GM18909 (cell line): ENCODE results near the gene KRT78.
"Not testable (repeated sequence)": the region's sequence is repeated elsewhere in the genome, so short reads cannot be mapped to it uniquely, and the experiment has no call there.

Source experiments
- ATAC-seq: cut with Tn5 transposase; IDR thresholded peaks from one replicate; pipeline ENCODE4 v1.9.1; 2021; ENCODE audit warnings: mild to moderate bottlenecking; ENCODE audit not compliant: unreplicated experiment, poor library complexity

KRT78 gene

DNA sequence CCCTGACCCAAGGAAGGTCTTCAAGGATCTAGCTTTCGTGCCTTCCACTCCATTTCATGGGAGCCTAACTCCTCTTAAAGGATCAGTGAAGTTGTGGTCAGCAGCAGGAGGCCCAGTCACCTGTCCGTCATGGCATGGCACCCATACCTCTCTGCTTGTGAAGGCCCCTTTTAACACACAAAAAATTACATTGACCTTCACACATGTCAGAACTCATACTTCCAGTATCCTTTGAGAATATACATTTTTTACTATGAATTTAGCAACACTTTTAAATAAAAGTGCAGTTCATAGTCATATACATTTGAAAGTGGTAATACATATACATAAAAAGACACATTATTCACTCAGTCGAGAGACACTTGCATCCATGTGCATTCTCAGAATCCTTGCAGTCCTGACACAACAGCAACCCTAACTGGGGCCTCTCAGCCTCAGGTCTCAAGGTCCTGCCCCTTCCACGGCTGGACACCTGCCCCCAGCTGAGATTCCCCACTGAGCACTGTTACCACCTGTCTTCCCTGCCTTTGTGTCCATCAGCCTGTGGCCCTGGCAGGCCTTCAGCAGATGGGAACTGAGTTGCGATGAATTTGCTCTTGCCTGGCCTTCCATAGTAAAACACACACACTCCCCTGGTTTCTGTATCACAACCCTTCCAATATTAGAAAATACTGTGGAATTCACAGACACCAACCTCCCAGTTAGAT, 49.1 kb downstream of the KRT78 start:
- ATAC-seq = no peak

DNA sequence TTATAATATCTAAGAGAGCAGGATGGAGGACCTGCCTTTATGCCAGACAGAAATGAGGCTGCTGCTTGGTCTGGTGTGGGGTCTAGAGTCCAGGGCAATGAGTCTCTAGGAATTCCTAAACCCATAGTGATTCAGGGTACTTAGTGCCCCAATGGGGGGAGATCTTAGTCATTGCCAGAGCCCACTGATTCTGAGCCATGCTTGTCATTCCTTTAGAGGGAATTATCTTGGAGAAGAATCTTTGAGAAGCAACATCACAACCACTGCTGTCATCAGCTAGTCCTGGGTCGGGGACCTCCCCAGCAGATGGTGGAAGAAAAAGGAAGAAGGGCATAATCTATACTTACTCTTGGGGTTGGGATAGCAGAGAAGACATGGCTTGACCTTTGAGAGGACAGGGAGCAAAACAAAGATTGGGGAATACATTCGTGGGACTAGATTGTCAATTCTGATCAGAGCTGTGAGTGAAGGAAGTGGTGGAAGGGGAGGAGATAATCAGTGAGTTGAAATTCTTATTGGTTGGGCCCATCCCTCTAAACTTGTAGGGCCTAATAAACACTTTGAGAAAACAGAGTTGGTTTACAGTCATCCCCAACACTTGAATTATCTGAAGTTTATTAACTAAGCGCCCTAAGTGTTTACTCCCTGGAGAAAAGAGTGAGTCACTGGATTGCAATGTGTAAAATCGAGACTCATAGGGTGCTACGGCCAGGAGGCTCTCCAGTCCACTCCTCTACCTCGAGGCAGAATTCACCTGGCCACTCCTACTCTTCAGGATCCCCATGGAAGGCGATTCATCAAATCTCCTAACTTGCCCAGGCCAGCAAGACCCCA, 49.9 kb downstream of the KRT78 start:
- ATAC-seq = no peak

DNA sequence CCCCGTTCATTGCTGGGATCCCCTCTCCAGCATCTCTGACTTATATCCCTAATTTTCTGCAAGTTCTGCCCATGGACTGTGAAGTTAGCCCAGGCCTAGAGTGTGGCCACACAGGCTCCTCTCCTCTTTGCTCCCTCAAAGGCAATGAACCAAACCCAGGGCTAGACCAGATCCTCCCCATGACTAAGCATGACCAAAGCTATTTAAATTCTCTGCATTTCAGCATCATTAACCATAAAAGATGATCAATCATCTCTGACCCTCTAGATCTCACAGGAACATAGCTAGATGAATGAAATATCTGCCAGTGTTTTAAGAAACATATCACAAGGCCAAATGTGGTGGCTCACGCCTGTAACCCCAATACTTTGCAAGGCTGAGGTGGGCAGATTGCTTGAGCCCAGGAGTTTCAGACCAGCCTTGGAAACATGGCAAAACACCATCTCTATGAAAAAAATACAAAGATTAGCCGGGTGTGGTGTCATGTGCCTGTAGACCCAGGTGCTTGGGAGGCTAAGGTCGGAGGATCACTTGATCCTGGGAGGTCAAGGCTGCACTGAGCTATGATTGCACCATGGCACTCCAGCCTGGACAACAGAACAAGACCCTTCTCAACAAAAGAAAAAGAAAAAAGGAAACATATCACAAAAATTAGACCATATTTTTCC, 50.7 kb downstream of the KRT78 start:
- no peak for ATAC-seq

DNA sequence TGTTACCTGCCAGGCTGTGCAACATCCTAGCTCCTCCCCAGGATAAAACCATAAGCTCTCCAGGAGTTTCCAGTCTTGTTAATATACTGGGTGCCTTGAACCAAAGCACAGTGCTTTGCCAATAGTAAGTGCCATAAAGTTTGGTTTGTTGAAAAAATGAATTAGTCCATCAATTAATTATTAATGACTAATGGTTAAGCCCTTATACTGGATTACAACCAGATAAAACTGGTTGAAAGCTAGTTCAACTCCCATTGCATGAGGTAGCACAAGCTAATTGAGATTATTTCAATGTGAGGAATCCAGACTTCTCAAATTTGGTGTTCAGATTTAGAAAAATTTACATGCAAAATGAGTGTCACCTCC, 51.3 kb downstream of the KRT78 start:
- no peak for ATAC-seq

DNA sequence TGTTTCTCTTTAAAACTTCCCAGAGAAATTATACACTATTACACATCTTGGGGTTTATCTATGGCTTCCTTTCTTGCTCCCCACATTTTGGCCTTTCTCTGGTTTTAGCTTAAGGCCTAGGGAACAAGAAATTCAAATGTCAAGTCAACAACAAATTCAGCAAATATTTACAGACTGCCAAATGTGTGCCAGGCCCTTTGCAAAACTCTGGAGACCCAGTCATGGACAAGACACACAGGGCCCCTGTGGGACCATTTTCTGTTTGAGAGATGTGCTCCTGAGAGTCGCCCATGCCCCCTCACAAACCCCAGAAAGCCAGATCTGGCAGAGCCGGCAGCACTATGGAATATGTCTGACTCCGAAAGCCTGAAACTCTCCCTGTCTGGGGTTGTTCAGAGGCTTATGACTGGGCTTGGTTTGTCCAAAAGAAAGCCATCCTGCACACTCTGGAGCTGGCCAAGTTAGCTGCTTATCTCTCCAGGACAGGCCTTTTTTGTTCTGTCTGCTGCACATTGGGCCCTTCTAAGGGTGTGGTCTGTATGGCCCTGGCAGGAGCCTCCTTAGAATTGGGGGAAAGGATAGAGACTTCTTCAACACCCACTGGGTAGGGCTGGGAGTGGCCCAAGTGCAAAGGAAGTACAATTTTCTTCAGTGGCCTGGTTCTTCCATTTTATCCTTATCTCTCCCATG, 51.8 kb downstream of the KRT78 start:
- no peak for ATAC-seq

DNA sequence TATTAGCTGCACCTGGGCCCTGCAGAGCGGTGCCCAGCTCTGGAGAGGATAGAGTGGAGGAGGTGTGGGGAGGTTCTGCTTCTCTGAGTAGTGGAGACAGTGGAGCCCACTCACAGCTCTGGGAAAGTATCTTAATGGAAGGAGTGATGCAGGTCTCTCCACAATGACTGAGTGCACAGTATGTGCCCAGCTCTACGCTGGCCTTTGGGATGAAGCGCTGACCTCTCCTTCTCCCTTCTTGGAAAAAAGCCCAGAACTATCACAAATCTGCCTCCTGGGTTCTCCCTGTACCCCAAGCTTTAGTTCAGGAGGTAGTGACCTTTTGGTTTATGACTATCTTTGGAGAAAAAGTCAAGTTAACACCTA, 52.4 kb downstream of the KRT78 start:
- ATAC-seq = no peak

DNA sequence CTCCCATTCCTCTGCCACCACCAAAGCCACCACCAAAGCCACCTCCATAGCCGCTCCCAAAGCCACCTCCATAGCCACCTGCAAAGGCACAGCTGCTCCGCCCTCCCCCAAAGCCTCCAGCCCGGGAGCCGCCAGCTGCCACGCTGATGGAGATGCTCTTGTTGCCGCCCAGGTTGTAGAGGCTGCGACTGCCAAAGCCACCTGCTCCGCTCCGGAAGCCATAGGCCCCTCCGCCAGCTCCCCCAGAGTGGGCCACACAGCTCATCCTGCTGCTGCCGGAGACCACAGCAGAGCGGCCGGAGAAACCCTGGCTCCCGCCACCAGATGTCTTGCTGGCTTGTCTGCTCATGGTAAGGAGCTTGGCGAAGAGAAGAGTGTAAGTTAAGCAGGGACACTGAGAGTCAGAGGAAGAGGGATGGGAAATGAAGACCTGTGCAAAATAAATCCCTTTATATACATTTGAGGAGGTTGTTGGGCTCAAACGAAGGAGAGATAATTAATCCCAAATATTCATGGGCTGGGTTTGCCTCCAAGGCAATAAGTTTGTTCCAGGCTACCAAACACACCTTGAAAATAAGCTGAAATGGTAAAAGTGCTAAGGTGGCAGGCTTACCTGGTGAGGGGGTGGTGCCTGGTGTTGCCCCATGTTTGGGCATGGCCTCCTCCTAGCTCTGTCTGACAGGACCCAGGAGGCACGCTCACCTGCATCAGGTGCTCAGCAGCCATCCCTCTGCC, 52.9 kb downstream of the KRT78 start, which contains the start of gene KRT3:
Gene KRT3 (minus strand): TSS at position 424 of the 735 bp plus-strand sequence. CDS start 75 bp downstream, at position 349.
- ATAC-seq = no peak

DNA sequence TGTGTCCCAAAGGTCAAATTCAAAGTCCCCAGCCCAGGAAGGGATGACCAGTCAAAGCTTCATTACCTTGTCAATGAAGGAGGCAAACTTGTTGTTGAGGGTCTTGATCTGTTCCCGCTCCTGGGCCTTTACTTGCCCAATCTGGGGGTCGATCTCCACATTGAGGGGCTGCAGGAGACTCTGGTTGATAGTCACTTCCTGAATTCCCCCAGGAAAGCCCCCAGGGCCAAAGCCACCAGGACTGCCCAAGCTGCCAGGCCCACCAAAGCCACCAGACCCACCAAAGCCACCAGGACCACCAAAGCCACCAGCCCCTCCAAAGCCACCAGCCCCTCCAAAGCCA, 53.5 kb downstream of the KRT78 start:
- not testable (repeated sequence) for ATAC-seq

DNA sequence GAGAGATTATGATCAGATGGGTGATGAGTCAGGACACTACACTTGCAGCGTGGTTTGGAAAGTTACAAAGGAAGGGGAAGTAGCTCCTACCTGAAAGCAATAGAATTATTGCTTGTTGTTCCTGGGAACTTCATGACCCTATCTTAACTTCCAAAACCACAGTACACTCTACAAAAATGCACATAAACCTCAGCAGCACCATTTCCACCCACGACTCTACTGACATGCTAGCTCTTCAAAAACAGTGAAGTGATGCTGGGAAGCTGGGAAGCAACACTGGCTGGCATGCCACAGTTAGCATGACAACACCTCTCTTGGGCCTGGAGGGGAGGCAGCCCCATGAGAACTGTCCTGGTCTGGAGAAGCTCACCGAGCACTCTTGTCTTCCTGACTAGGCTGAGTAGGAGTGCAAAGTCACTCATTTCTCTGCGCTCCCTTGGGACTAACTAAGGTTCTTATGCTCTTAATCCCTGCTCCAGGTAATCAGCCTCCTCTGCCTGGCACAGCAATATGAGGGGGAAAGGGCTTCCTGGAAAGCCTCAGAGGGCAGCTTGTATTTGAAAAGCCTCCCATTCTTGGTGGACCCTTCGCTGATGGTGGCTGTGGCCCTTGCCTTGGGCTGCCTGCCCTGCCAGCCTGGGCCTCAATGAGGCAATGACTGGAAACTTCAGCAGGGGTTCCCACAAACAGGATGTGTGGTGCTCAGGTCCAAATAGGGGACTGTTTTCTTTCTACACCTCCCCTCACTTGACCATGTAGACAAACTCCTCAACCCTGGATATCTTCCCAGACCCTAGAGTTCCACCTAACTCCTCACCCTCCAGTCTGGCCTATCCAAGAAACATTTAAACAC, 54.1 kb downstream of the KRT78 start:
- ATAC-seq = no peak

DNA sequence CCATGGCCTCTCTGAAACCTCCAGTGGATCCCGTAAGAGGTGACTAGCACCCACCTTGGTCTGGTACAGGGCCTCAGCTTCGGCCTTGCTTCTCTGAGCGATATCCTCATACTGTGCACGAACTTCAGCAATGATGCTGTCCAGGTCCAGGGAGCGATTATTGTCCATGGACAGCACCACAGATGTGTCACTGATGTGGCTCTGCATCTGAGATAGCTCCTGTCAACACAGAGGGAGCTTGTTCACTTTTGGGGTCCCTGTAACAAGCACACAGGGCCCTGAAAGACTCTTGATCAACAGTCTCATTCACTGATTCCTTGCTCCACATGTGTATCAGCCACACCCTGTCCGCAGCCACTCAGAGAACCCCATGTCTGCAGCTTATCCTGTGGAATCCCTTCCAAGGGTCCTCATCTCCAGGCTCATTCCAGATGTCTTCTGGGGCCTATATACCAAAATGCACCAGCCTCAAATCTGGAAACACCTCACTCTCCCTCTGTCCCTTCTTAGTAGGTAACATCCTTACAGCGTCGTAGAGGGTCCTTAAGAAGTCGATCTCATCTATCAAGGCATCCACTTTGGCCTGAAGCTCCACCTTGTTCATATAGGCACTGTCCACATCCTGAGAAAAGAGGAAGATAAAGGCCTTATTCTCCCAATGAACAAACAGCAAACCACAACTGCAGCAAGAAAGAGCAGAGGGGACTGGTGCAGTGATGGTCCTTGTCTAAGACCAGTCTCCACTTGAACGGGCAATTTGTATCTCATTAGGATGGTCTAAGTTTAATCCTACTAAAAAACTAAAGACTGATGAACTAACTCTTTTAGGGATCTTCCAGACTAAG, 56.4 kb downstream of the KRT78 start:
- no peak for ATAC-seq

DNA sequence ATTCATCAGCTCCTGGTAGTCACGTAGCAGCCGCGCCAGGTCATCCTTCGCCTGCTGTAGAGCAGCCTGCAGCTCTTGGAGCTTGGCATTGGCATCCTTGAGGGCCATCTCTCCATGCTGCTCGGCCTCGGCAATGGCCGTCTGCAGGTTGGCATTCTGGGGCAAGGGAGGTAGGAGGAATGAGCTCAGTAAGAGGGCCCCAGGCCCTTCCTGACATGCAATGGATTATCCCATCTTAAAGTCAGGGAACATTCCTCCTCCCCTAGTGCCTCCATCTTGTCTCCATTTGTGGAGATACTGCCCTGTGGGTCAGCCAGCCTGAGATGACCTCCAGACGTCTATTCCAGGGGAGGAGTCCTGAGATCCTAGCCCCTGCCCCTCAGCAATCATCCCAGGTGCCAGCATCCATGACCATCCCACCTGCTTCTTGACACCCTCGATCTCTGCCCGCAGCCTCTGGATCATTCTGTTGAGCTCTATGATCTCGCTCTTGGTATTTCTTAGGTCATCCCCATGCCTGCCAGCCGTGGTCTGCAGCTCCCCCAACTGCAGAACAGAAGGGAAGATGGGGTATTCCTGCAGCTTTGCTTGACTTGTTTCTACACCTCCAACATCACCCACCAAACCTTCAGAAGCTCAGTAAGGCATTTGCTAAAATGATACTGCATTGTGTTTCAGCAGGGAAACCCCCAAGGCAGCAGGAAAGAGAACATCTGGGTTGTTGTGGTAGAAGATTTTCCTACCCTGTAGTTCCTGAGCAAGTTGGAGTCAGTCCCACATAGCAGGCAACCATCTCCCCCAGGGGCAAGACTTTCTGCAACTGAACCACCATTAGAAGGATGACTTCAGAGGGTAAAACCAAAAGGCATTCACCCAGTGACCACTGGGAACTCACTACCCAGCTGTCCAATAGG, 57.3 kb downstream of the KRT78 start:
- no peak for ATAC-seq

DNA sequence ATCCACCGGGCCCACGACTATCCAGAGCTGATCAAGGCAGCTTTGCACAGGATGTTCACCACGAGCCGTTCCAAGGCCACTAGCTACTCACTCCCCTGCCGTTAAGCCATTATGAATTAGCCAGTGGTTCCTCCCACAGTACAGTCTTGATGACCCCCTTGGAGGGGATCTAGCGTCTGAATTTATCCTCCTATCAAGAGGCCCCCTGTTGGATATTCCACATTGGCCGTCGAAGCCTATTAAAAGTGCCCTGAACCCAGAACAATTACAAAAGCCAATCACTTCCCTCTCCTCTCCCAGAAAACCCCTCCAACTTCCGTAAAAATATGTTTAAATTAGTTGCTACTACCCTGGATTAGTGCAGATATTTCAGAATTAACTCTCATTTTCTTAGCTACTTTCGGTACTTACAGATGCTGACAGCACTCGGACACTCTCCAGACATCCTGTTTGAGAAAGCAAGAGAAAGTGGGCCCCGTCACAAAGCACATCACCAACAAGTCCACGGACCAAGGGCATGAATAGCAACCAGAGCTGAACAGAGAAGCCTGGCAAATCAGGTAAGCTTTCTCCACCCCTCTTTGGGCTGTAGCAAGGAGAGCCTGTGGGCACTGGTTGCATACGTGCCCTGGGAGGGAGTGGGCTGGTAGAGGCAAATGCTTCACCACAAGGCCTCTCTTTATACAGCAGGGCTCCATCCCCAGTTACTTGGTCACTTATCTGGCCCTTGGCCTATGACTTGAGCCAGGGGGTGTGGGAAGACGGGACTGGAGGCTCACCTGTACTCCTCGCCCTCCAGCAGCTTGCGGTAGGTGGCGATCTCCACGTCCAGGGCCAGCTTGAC, 58.1 kb downstream of the KRT78 start:
- ATAC-seq = no peak

DNA sequence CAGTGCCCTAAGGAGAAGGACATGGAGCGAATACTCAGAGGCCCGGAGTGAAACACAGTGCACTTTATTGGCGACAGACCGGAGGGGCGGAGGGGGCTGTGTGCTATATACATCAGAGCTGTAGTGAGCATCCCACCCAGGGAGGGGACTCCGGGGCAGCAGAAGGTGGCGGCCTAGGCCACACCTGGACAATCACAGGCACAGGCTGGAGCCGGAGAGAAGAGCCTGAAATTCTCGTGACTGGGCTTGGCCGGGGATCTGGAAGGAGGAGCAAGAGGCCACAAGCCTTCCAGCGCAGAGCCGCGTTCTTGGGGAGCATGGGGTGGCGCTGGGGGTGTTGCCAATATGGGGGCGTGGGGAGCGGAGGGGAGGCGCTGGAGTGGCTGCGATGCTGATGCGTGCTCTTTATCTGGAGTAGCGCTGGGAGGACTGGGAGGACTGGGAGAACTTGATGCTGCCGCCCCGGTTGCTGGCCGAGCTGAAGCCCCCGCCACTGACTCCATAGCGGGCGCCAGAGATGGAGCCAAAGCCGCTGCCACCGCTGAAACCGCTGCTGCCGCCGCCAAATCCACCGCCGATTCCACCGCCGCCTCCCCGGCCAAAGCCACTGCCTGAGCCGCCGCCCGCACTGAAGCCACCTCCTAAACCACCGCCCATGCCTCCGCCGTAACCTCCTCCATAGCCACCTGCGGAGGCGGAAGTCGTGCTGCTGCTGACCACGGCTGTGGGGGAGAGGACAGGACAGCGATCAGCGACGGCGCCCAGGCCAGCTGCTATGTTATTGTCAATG, 59.0 kb downstream of the KRT78 start:
- no peak for ATAC-seq

DNA sequence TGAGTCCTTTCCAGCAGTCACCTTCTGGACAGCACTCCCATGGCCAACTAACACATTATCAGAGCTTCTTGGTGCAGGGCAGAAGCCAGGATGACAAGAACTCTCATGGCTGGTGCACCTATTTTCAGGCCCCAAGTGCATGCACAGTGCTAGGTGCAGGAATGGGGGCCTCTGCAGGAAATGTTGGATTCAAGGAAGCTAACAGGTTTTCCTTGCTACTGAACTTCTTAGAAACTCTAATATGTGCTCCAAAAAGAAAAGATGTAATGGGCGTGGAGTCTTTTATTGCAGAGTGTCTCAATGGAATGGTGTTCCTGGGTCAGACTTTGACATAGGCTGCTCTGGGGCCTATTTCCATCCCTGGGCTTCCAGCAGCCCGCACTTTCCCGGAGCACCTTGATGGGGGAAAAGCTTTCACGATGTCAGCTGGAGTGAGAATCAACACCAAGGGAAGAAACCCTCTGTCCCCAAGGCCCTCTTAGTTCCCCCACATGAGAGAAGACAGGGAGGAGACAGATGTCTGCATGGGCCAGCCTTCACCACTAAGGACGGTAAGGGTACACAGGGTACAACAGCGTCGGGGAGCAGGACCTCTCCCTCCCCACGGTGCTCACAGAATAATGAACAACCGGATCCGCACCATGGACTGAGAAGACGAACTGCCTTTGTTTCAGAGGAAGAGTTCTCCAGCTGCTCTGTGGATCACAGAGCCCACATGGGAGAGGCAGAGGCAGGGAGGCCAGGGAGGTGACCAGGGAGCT, 59.7 kb downstream of the KRT78 start:
- no peak for ATAC-seq
